Measurements from ENCODE around the gene CUTA.

The CUTA gene

GRCh38 chr6:33417903-33418689 lies at the start of gene CUTA:
TSS of gene CUTA (minus strand) at chr6:33418107. CDS start at chr6:33418000, 107 bp downstream.
- peak; percentile 99 for DNase-seq (ENCODE audit: low read depth in 2 of 2)

- DNase-seq (ENCODE audit: low read depth in 2 of 2): no peak
These were observed 49.2 kb upstream of the CUTA start for GRCh38 chr6:33467091-33467490.

- no peak for DNase-seq (ENCODE audit: low read depth in 2 of 2)
These were observed 48.3 kb upstream of the CUTA start for GRCh38 chr6:33466075-33466735.

- DNase-seq (ENCODE audit: low read depth in 2 of 2): no peak
These were observed 41.3 kb upstream of the CUTA start for GRCh38 chr6:33459226-33459625.

GRCh38 chr6:33458676-33459075 lies 40.8 kb upstream of the CUTA start:
- DNase-seq (ENCODE audit: low read depth in 2 of 2): no peak

- DNase-seq (ENCODE audit: low read depth in 2 of 2): no peak
These were observed 38.2 kb upstream of the CUTA start for GRCh38 chr6:33456156-33456555.

- DNase-seq (ENCODE audit: low read depth in 2 of 2): no peak
These were observed 37.1 kb upstream of the CUTA start for GRCh38 chr6:33455051-33455450.

GRCh38 chr6:33454009-33454946 lies 36.4 kb upstream of the CUTA start, which contains the start of gene ZBTB9:
TSS of gene ZBTB9 (plus strand) at chr6:33454576. CDS start at chr6:33455101, 525 bp downstream.
- peak; percentile 83 to 85 for DNase-seq (ENCODE audit: low read depth in 2 of 2)

- DNase-seq (ENCODE audit: low read depth in 2 of 2): no peak
These were observed 35.6 kb upstream of the CUTA start for GRCh38 chr6:33453393-33454008.

GRCh38 chr6:33452496-33452895 lies 34.6 kb upstream of the CUTA start:
- no peak for DNase-seq (ENCODE audit: low read depth in 2 of 2)

GRCh38 chr6:33451606-33452005 lies 33.7 kb upstream of the CUTA start:
- DNase-seq (ENCODE audit: low read depth in 2 of 2): no peak

GRCh38 chr6:33450434-33450833 lies 32.5 kb upstream of the CUTA start:
- no peak for DNase-seq (ENCODE audit: low read depth in 2 of 2)

GRCh38 chr6:33446356-33446755 lies 28.4 kb upstream of the CUTA start:
- DNase-seq (ENCODE audit: low read depth in 2 of 2): no peak

GRCh38 chr6:33445119-33445603 lies 27.3 kb upstream of the CUTA start:
- no peak for DNase-seq (ENCODE audit: low read depth in 2 of 2)

GRCh38 chr6:33443619-33444504 lies 26.0 kb upstream of the CUTA start:
- no peak for DNase-seq (ENCODE audit: low read depth in 2 of 2)

- DNase-seq (ENCODE audit: low read depth in 2 of 2): no peak
These were observed 25.1 kb upstream of the CUTA start for GRCh38 chr6:33443025-33443424.

GRCh38 chr6:33442283-33442682 lies 24.4 kb upstream of the CUTA start:
- no peak for DNase-seq (ENCODE audit: low read depth in 2 of 2)

GRCh38 chr6:33441457-33441856 lies 23.6 kb upstream of the CUTA start:
- DNase-seq (ENCODE audit: low read depth in 2 of 2): no peak

- no peak for DNase-seq (ENCODE audit: low read depth in 2 of 2)
These were observed 22.9 kb upstream of the CUTA start for GRCh38 chr6:33440649-33441309.
